ENCODE results near the gene CD37.
A peak's percentile ranks its signal among the peaks of the same experiment; 100 is the strongest.
"Not testable (repeated sequence)": the region's sequence is repeated elsewhere in the genome, so short reads cannot be mapped to it uniquely, and the experiment has no call there.

CD37 gene

GRCh38 chr19:49335071-49335783, at the start of gene CD37:
Gene CD37, plus strand, starts transcription at chr19:49335406. Its CDS starts 135 bp downstream, at chr19:49335541.
- DNase-seq, result peak; percentile 55

- DNase-seq, result no peak
These were observed 48.0 kb upstream of the CD37 start for GRCh38 chr19:49287141-49287770.

GRCh38 chr19:49288205-49288604, 47.0 kb upstream of the CD37 start:
- not testable (repeated sequence) for DNase-seq

GRCh38 chr19:49289286-49289685, 45.9 kb upstream of the CD37 start:
- DNase-seq, result not testable (repeated sequence)

- DNase-seq, result no peak
These were observed 44.7 kb upstream of the CD37 start for GRCh38 chr19:49290517-49290916.

- no peak for DNase-seq
These were observed 40.8 kb upstream of the CD37 start for GRCh38 chr19:49294401-49294800.

- DNase-seq, result no peak
These were observed 39.9 kb upstream of the CD37 start for GRCh38 chr19:49295208-49295880.

- no peak for DNase-seq
These were observed 37.8 kb upstream of the CD37 start for GRCh38 chr19:49297403-49297802.

- not testable (repeated sequence) for DNase-seq
These were observed 36.6 kb upstream of the CD37 start for GRCh38 chr19:49298653-49299052.

- DNase-seq, result peak; percentile 78
These were observed 33.9 kb upstream of the CD37 start for GRCh38 chr19:49301165-49301865.

GRCh38 chr19:49301866-49302252, 33.3 kb upstream of the CD37 start:
- no peak for DNase-seq

- DNase-seq, result not testable (repeated sequence)
These were observed 28.5 kb upstream of the CD37 start for GRCh38 chr19:49306734-49307133.

GRCh38 chr19:49309087-49309486, 26.1 kb upstream of the CD37 start:
- no peak for DNase-seq

- no peak for DNase-seq
These were observed 20.1 kb upstream of the CD37 start for GRCh38 chr19:49315111-49315510.

GRCh38 chr19:49316284-49316683, 18.9 kb upstream of the CD37 start:
- DNase-seq, result no peak

- no peak for DNase-seq
These were observed 16.9 kb upstream of the CD37 start for GRCh38 chr19:49318296-49318695.

- no peak for DNase-seq
These were observed 10.2 kb upstream of the CD37 start, which contains the start of gene SLC6A16 for GRCh38 chr19:49324801-49325576. Gene SLC6A16, minus strand, starts transcription at chr19:49325191. Its CDS starts 13,844 bp downstream, at chr19:49311347.

- not testable (repeated sequence) for DNase-seq
These were observed 9.4 kb upstream of the CD37 start for GRCh38 chr19:49325756-49326155.

GRCh38 chr19:49326165-49326704, 9.0 kb upstream of the CD37 start:
- DNase-seq, result no peak

GRCh38 chr19:49327878-49328544, 7.2 kb upstream of the CD37 start:
- peak; percentile 60 for DNase-seq

- DNase-seq, result no peak
These were observed 6.5 kb upstream of the CD37 start for GRCh38 chr19:49328741-49329140.

- DNase-seq, result not testable (repeated sequence)
These were observed 4.0 kb upstream of the CD37 start for GRCh38 chr19:49331187-49331586.
